CD14-positive monocyte (primary cell): ENCODE measurements around the gene TXNL4A. TPM values are rescaled to one million over a fixed set of nuclear protein-coding genes. Genes with fewer than 3 reads are reported as not detected.

Source experiments
- DNase-seq, 3 donors: peaks; one replicate each; pipeline ENCODE4 v3.0.0-alpha.2; 2011 to 2022
- H2AFZ ChIP-seq: 2 replicates; pipeline ENCODE4 v1.6.0; 2012; ENCODE audit warnings: mild to moderate bottlenecking, low read depth, low read length, inconsistent platforms; ENCODE audit not compliant: insufficient read depth, poor library complexity, severe bottlenecking
- H3K27ac ChIP-seq, 2 donors: 1 replicate in 1 of 2; 2 replicates in 1 of 2; pipeline ENCODE4 v1.5.1; 2012 to 2013; ENCODE audit warnings: low read length in 2 of 2, control low read depth in 1 of 2, inconsistent platforms in 1 of 2, low read depth in 1 of 2, mild to moderate bottlenecking in 1 of 2
- H3K27me3 ChIP-seq, 2 donors: one replicate each; pipeline versions ENCODE4 v1.6.0 to v1.6.1; 2011 to 2013; ENCODE audit warnings: low read length in 2 of 2; ENCODE audit not compliant: control insufficient read depth in 2 of 2, insufficient read depth in 2 of 2
- H3K36me3 ChIP-seq, 2 donors: replicated peaks in 1 of 2; 1 replicate in 1 of 2; 2 replicates in 1 of 2; pipeline versions ENCODE4 v1.5.1 to v1.6.1; 2012 to 2013; ENCODE audit warnings: low read length in 2 of 2, control low read depth in 1 of 2, inconsistent platforms in 1 of 2, mild to moderate bottlenecking in 1 of 2; ENCODE audit not compliant: insufficient read depth in 2 of 2, control insufficient read depth in 1 of 2
- H3K4me1 ChIP-seq, 2 donors: 1 replicate in 1 of 2; 2 replicates in 1 of 2; pipeline versions ENCODE4 v1.5.1 to v1.6.1; 2012 to 2013; ENCODE audit warnings: low read length in 2 of 2, control low read depth in 1 of 2, inconsistent platforms in 1 of 2, mild to moderate bottlenecking in 1 of 2, moderate library complexity in 1 of 2; ENCODE audit not compliant: insufficient read depth in 2 of 2, control insufficient read depth in 1 of 2
- H3K4me2 ChIP-seq: replicated peaks from 2 replicates; pipeline ENCODE3; 2012; ENCODE audit warnings: low read length, moderate library complexity, mild to moderate bottlenecking; ENCODE audit not compliant: poor library complexity, severe bottlenecking; ENCODE audit errors: extremely low read depth
- H3K4me3 ChIP-seq, 3 experiments: fragments of 200-600 bp in 1 of 3; sonication (generic) in 1 of 3; replicated peaks in 1 of 3; 1 replicate in 2 of 3; 2 replicates in 1 of 3; pipeline ENCODE4 v1.5.1; 2011 to 2013; ENCODE audit warnings: low read length in 3 of 3, mild to moderate bottlenecking in 3 of 3, control low read depth in 2 of 3, low read depth in 2 of 3, inconsistent platforms in 1 of 3, moderate library complexity in 1 of 3
- H3K79me2 ChIP-seq: 2 replicates; pipeline ENCODE4 v1.6.0; 2012; ENCODE audit warnings: mild to moderate bottlenecking, control low read depth, inconsistent platforms, low read length, moderate library complexity; ENCODE audit not compliant: insufficient read depth
- H3K9ac ChIP-seq: 2 replicates; pipeline ENCODE4 v1.6.0; 2017; ENCODE audit warnings: low read length, mild to moderate bottlenecking; ENCODE audit not compliant: insufficient read depth, poor library complexity, severe bottlenecking
- H3K9me3 ChIP-seq, 2 donors: replicated peaks in 1 of 2; 1 replicate in 1 of 2; 2 replicates in 1 of 2; pipeline versions ENCODE4 v1.5.1 to v1.6.1; 2012 to 2013; ENCODE audit warnings: low read length in 2 of 2, control low read depth in 1 of 2; ENCODE audit not compliant: control insufficient read depth in 1 of 2, insufficient read depth in 1 of 2
- H4K20me1 ChIP-seq: 2 replicates; pipeline ENCODE4 v1.6.0; 2012; ENCODE audit warnings: mild to moderate bottlenecking, low read length, control low read depth, moderate library complexity; ENCODE audit not compliant: insufficient read depth
- H3K27ac Mint-ChIP-seq, 7 donors: one replicate each; pipeline ENCODE4 v1.8.0; 2020; ENCODE audit warnings: mild to moderate bottlenecking in 7 of 7, mixed read lengths in 7 of 7, moderate library complexity in 6 of 7, inconsistent platforms in 2 of 7
- H3K27me3 Mint-ChIP-seq, 3 donors: one replicate each; pipeline ENCODE4 v1.8.0; 2021 to 2022; ENCODE audit warnings: low read depth in 3 of 3, mild to moderate bottlenecking in 3 of 3, mixed read lengths in 3 of 3, moderate library complexity in 3 of 3, inconsistent platforms in 1 of 3
- H3K36me3 Mint-ChIP-seq, 2 donors: one replicate each; pipeline ENCODE4 v1.8.0; 2020; ENCODE audit warnings: mixed read lengths in 2 of 2, inconsistent platforms in 1 of 2, mild to moderate bottlenecking in 1 of 2
- H3K4me1 Mint-ChIP-seq: one replicate; pipeline ENCODE4 v1.8.0; 2020; ENCODE audit warnings: mild to moderate bottlenecking, mixed read lengths
- H3K4me3 Mint-ChIP-seq, 2 donors: one replicate each; pipeline ENCODE4 v1.8.0; 2020; ENCODE audit warnings: mild to moderate bottlenecking in 2 of 2, mixed read lengths in 2 of 2, moderate library complexity in 1 of 2
- H3K9me3 Mint-ChIP-seq, 7 donors: one replicate each; pipeline ENCODE4 v1.8.0; 2020 to 2022; ENCODE audit warnings: mixed read lengths in 7 of 7, mild to moderate bottlenecking in 6 of 7, moderate library complexity in 6 of 7, inconsistent platforms in 2 of 7
- WGBS: methylation state at CpG from one replicate; pipeline ENCODE4 v1.1.5; 2013; ENCODE audit warnings: missing lambda C conversion rate; ENCODE audit not compliant: insufficient coverage; 5-methylcytosine and 5-hydroxymethylcytosine counted together
- intact Hi-C, 2 donors: fragments of 100-400 bp; cut with micrococcal nuclease; formaldehyde crosslinking; loops; one replicate each; pipeline versions ENCODE4 v1.15.0 to v1.15.1; 2023
- polyA plus RNA-seq, 3 donors: library from polyadenylated mRNA; depleted of rRNA in 1 of 3; unstranded in 2 of 3; stranded (reverse) in 1 of 3; fragments of 300-500 nt in 2 of 3; fragments of >200 nt in 1 of 3; fragmentation: Illumina TruSeq in 2 of 3; gene quantifications; 1 replicate in 2 of 3; 2 replicates in 1 of 3; pipeline ENCODE4 v1.2.3, GENCODE V29; 2012 to 2021
- TF ChIP-seq, protein P1 (sequence below): fragments of 200-600 bp; IDR thresholded peaks from one replicate; pipeline ENCODE4 v1.8.0; 2022; ENCODE audit warnings: antibody characterized with exemption, mild to moderate bottlenecking

The TXNL4A gene
- polyA plus RNA-seq, 3 donors, result 34.5 to 192 (median 150) TPM

DNA sequence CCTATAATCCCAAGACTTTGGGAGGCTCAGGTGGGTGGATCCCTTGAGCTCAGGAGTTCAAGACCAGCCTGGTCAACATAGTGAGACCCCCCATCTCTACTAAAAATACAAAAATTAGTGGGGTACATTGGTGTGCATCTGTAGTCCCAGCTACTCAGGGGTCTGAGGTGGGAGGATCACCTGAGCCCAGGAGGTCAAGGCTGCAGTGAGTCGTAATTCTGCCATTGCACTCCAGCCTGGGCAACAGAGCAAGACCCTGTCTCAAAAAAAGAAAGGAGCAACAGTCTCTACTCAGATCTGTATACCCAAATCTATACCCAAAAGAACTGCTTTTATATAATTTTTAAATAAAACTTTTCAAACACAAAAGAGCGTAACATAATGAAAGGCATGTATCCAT lies 29.4 kb downstream of the TXNL4A start:
- TF ChIP-seq, protein P1, sequence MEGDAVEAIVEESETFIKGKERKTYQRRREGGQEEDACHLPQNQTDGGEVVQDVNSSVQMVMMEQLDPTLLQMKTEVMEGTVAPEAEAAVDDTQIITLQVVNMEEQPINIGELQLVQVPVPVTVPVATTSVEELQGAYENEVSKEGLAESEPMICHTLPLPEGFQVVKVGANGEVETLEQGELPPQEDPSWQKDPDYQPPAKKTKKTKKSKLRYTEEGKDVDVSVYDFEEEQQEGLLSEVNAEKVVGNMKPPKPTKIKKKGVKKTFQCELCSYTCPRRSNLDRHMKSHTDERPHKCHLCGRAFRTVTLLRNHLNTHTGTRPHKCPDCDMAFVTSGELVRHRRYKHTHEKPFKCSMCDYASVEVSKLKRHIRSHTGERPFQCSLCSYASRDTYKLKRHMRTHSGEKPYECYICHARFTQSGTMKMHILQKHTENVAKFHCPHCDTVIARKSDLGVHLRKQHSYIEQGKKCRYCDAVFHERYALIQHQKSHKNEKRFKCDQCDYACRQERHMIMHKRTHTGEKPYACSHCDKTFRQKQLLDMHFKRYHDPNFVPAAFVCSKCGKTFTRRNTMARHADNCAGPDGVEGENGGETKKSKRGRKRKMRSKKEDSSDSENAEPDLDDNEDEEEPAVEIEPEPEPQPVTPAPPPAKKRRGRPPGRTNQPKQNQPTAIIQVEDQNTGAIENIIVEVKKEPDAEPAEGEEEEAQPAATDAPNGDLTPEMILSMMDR, result no peak
- Mint-ChIP-seq H3K27ac (no peak overlapping the region), H3K9me3 (peaks cover 0 to 3% (median 0%) of the 10 kb centered on the region in 7 donors), H3K36me3 (no peaks in the 10 kb centered on the region), H3K4me1 (peaks cover 29% of the 10 kb centered on the region), H3K4me3 (no peak overlapping the region), H3K27me3 (peaks cover 8 to 28% (median 22%) of the 10 kb centered on the region in 3 donors)
- H3K36me3 ChIP-seq, result no peaks in the 10 kb centered on the region
- no peak for DNase-seq
- peaks cover 7 to 8% of the 10 kb centered on the region in 2 donors for H3K4me1 ChIP-seq
- H3K4me3 ChIP-seq, result no peak overlapping the region
- no peak overlapping the region for H2AFZ ChIP-seq
- H3K9ac ChIP-seq, result no peak overlapping the region
- no peaks in the 10 kb centered on the region for H4K20me1 ChIP-seq
- H3K27me3 ChIP-seq, result no peaks in the 10 kb centered on the region
- H3K9me3 ChIP-seq, result no peaks in the 10 kb centered on the region
- H3K4me2 ChIP-seq, result no peak overlapping the region
- H3K79me2 ChIP-seq, result no peaks in the 10 kb centered on the region
- H3K27ac ChIP-seq, result no peak overlapping the region
- no CpG with 5 or more reads among the region's 2 CpGs for WGBS
- intact Hi-C loops, result loop anchor here (10.0 kb wide), 2 partner anchors 134 to 164 kb away; partner anchors contain the start of gene KCNG2 (in 1 of the 2)

DNA sequence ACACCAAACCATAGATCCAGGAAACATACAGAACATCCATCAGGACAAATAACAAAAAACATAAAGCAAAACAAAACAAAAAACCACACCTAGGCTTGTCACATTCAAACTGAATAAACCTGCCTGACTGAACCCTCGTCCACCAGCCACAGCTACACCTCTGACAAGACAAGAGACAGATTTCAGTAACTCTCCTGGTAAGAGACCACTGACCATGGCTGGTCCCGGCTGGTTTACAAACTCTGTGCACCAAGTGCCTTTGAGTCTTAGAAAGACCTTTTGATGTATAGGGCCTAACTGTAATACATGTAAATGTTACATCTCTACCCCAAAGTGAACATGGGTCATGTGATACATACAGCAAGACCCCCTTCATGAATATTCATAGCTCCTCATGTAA lies 32.1 kb downstream of the TXNL4A start:
- no peaks in the 10 kb centered on the region for H3K36me3 Mint-ChIP-seq
- no peaks in the 10 kb centered on the region for H4K20me1 ChIP-seq
- peak overlapping the region in 1 of 2 donors; percentile 1 for H3K4me3 Mint-ChIP-seq

More for the DNA sequence above, 32.1 kb downstream of the TXNL4A start:
- Histone ChIP-seq H3K27ac (no peak overlapping the region), H3K27me3 (peaks cover 0 to 2% of the 10 kb centered on the region in 2 donors), H3K4me1 (peaks cover 10 to 14% of the 10 kb centered on the region in 2 donors), H3K4me2 (no peak overlapping the region), H3K4me3 (no peak overlapping the region), H3K9me3 (no peaks in the 10 kb centered on the region), H3K79me2 (peaks cover under 1% of the 10 kb centered on the region), H2AFZ (no peak overlapping the region), H3K36me3 (no peaks in the 10 kb centered on the region), H3K9ac (no peak overlapping the region)
- WGBS, result 92% methylated on average over 2 of the region's 2 CpGs
- H3K27ac Mint-ChIP-seq, result no peak overlapping the region
- intact Hi-C loops, result loop anchor here (10.0 kb wide), 2 partner anchors 131 to 161 kb away; partner anchors contain the start of gene KCNG2 (in 1 of the 2)
- H3K4me1 Mint-ChIP-seq, result peaks cover 26% of the 10 kb centered on the region
- DNase-seq, result no peak
- peaks cover 5 to 25% (median 7%) of the 10 kb centered on the region in 3 donors for H3K27me3 Mint-ChIP-seq
- peaks cover 0 to 3% (median 0%) of the 10 kb centered on the region in 7 donors for H3K9me3 Mint-ChIP-seq
- TF ChIP-seq, protein P1, result no peak
